Body of pancreas (tissue), 4 donors: ENCODE measurements around the gene GLIS1. TPM values are rescaled to one million over a fixed set of nuclear protein-coding genes. Genes with fewer than 3 reads are reported as not detected.

ENCODE experiments used
- ATAC-seq: fragments of 150-250 bp; one replicate; pipeline ENCODE4 v1.9.1; 2016
- DNase-seq, 4 donors: peaks; one replicate each; pipeline ENCODE4 v3.0.0-alpha.2; 2019
- H3K27ac ChIP-seq, 4 donors: fragments of 200-600 bp; sonication (generic); 1 replicate in 3 of 4; 2 replicates in 1 of 4; pipeline versions ENCODE4 v1.5.1 to v1.6.1; 2016 to 2019; ENCODE audit warnings: mild to moderate bottlenecking in 1 of 4, mixed read lengths in 1 of 4, moderate library complexity in 1 of 4
- H3K27me3 ChIP-seq, 2 donors: fragments of 200-600 bp; sonication (generic); one replicate each; pipeline ENCODE4 v1.6.0; 2016; ENCODE audit warnings: mild to moderate bottlenecking in 1 of 2
- H3K36me3 ChIP-seq, 2 donors: fragments of 200-600 bp; sonication (generic); replicated peaks in 1 of 2; 2 replicates each; pipeline ENCODE4 v1.5.1; 2016; ENCODE audit warnings: low read depth in 2 of 2; ENCODE audit not compliant: insufficient read depth in 1 of 2
- H3K4me1 ChIP-seq: fragments of 200-600 bp; sonication (generic); one replicate; pipeline ENCODE4 v1.6.0; 2016
- H3K4me3 ChIP-seq, 2 donors: fragments of 200-600 bp; sonication (generic); 1 replicate in 1 of 2; 2 replicates in 1 of 2; pipeline ENCODE4 v1.5.1; 2016 to 2019
- H3K9me3 ChIP-seq, 3 donors: fragments of 200-600 bp; sonication (generic); 1 replicate in 2 of 3; 2 replicates in 1 of 3; pipeline ENCODE4 v1.5.1; 2016
- CTCF ChIP-seq, 7 experiments: fragments of 450-650 bp in 4 of 7; fragments of 200-600 bp in 3 of 7; sonication (generic) in 3 of 7; IDR thresholded peaks; one replicate each; pipeline ENCODE4 v1.5.1; 2016 to 2019; ENCODE audit warnings: antibody characterized with exemption in 7 of 7
- POLR2A ChIP-seq, 3 donors: fragments of 450-650 bp; IDR thresholded peaks; one replicate each; pipeline ENCODE4 v1.6.1; 2016; ENCODE audit warnings: antibody characterized with exemption in 3 of 3, mild to moderate bottlenecking in 2 of 3
- WGBS, 2 donors: methylation state at CpG; one replicate each; pipeline ENCODE4 v1.1.5; 2017; 5-methylcytosine and 5-hydroxymethylcytosine counted together
- intact Hi-C: fragments of 100-400 bp; cut with DNase I; formaldehyde crosslinking; loops from one replicate; pipeline ENCODE4 v1.15.1; 2023
- total RNA-seq, 2 donors: library from RNA; depleted of rRNA; stranded (reverse); fragments of >200 nt; gene quantifications; one replicate each; pipeline ENCODE4 v1.1.0, GENCODE V29; 2016

GLIS1 gene
- under 1 TPM in 1 of 2 donors, not detected in 1; 0.33 TPM for total RNA-seq

DNA sequence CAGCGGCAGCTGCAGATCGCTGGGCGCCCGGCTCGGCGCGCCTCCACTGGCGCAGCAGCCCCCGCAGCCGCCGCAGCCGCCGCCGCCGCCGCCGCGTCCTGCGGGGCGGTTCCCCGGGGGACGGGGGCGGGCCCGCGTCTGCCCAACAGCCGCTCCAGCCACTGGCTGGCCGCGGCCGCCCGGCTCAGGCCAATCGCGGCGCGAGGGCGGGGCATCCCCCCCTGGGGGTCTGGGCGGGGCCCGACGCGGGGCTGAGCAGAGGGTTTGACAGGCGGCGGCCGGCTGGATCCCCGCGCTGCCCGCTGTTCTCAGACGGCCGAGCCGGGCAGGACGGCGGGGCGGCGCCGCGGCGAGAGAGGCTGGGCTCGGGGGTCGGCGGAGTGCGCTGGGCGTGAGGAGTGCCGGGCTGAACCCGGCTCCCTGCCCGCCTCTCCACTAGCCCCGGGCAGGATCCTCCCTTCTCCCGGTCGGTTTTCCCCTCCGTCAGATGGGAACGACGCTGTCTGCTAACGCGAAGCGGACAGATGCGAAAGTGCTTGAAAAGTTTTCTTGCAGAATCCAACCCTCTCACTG, at the start of gene GLIS1:
TSS of gene GLIS1 (minus strand) at position 56 of the 573 bp plus-strand sequence. CDS start 1,100 bp downstream, outside the sequence.
- DNase-seq = peak; percentile 68 to 83 (median 78)
- no peaks in the 10 kb centered on the region for H3K9me3 ChIP-seq
- H3K27ac ChIP-seq = no peak within 1 kb of the TSS
- H3K36me3 ChIP-seq = no peaks in the 10 kb centered on the region
- 1 to 20% methylated on average over 1 to 52 of the region's 73 CpGs for WGBS, 2 donors
- intact Hi-C loops = no loop called here
- H3K4me1 ChIP-seq = peaks cover 22% of the 10 kb centered on the region
- ATAC-seq = peak; percentile 96
- H3K27me3 ChIP-seq = peaks cover 3 to 14% of the 10 kb centered on the region in 2 donors
- TF ChIP-seq CTCF (IDR thresholded peaks at IDR 0.05) (no peak), POLR2A (IDR thresholded peaks at IDR 0.05) (no peak)
- peak within 1 kb of the TSS in 1 of 2 donors; percentile 35 for H3K4me3 ChIP-seq

GRCh38 chr1:53787655-53788054, 48.7 kb upstream of the GLIS1 start:
- Histone ChIP-seq H3K27me3 (no peaks in the 10 kb centered on the region), H3K4me1 (no peaks in the 10 kb centered on the region), H3K4me3 (no peak overlapping the region), H3K36me3 (peaks cover 0 to 5% of the 10 kb centered on the region in 2 donors), H3K9me3 (no peaks in the 10 kb centered on the region), H3K27ac (no peak overlapping the region)
- 92 to 99% methylated on average over 3 of the region's 3 CpGs for WGBS, 2 donors
- TF ChIP-seq CTCF (IDR thresholded peaks at IDR 0.05) (no peak), POLR2A (IDR thresholded peaks at IDR 0.05) (no peak)
- ATAC-seq (no peak), DNase-seq (no peak)
- intact Hi-C loops = no loop called here

GRCh38 chr1:53783056-53783455, 44.1 kb upstream of the GLIS1 start:
- no peaks in the 10 kb centered on the region for H3K9me3 ChIP-seq
- ATAC-seq (no peak), DNase-seq (no peak)
- no peak overlapping the region for H3K27ac ChIP-seq
- no peak overlapping the region for H3K4me3 ChIP-seq
- no peaks in the 10 kb centered on the region for H3K4me1 ChIP-seq
- peaks cover 0 to 2% of the 10 kb centered on the region in 2 donors for H3K36me3 ChIP-seq
- 87 to 93% methylated on average over 1 of the region's 1 CpG for WGBS, 2 donors
- H3K27me3 ChIP-seq = no peaks in the 10 kb centered on the region
- TF ChIP-seq CTCF (IDR thresholded peaks at IDR 0.05) (no peak), POLR2A (IDR thresholded peaks at IDR 0.05) (no peak)
- intact Hi-C loops = no loop called here

DNA sequence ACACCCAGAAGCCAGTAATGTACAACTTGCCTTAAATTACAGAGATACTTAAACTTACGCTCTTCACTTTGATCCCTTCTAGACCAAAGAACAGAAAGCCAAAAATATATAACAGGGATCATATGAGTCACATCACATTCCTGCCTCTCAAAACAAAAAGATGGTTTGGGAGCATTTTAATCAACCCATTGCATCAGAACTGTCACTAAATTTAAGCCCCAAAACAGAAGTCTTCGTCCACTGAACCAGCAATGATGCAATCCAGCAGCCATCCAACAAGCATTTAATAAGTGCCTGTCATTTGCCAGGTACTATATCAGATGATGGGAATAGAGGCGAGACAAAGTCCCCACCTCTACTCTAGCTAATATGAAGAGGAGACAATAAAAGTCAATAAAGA, 42.7 kb upstream of the GLIS1 start:
- intact Hi-C loops = no loop called here
- Histone ChIP-seq H3K27me3 (no peaks in the 10 kb centered on the region), H3K27ac (no peak overlapping the region), H3K36me3 (peaks cover 0 to 2% of the 10 kb centered on the region in 2 donors), H3K4me1 (no peaks in the 10 kb centered on the region), H3K4me3 (no peak overlapping the region), H3K9me3 (no peaks in the 10 kb centered on the region)
- 87 to 92% methylated on average over 3 of the region's 3 CpGs for WGBS, 2 donors
- TF ChIP-seq POLR2A (IDR thresholded peaks at IDR 0.05) (no peak), CTCF (IDR thresholded peaks at IDR 0.05) (no peak)
- ATAC-seq (no peak), DNase-seq (no peak)

- Histone ChIP-seq H3K4me3 (no peak overlapping the region), H3K36me3 (peaks cover 0 to 1% of the 10 kb centered on the region in 2 donors), H3K27ac (no peak overlapping the region), H3K27me3 (no peaks in the 10 kb centered on the region), H3K4me1 (no peaks in the 10 kb centered on the region), H3K9me3 (no peaks in the 10 kb centered on the region)
- no peak for DNase-seq
- TF ChIP-seq CTCF (IDR thresholded peaks at IDR 0.05) = no peak
- no peak for TF ChIP-seq POLR2A (IDR thresholded peaks at IDR 0.05)
- WGBS, 2 donors = 96 to 97% methylated on average over 1 of the region's 1 CpG
- intact Hi-C loops = no loop called here
- ATAC-seq = no peak
Observed at GRCh38 chr1:53777272-53777671, 38.3 kb upstream of the GLIS1 start.
